Caco-2 (cell line): Measurements from ENCODE around the gene HTRA3. TPM values are rescaled to one million over a fixed set of nuclear protein-coding genes. Genes with fewer than 3 reads are reported as not detected.

Experiments
- BruUV-seq: library from RNA; stranded (reverse); fragments of 400-500 nt; replicated peaks from 2 replicates; lab custom pipeline; 2021; lab: Mats Ljungman, UMichigan
- CTCF ChIA-PET: fragments of 300-600 bp; sonication (Branson Sonifier 250); formaldehyde crosslinking; loops from one replicate; lab custom pipeline; 2022; ENCODE audit warnings: antibody characterized with exemption; lab: Charles Lee
- POLR2A ChIA-PET: fragments of 300-600 bp; sonication (Branson Sonifier 250); formaldehyde crosslinking; loops from one replicate; lab custom pipeline; 2022; ENCODE audit warnings: antibody characterized with exemption; lab: Charles Lee
- DNase-seq, 2 experiments: peaks; one replicate each; pipeline versions ENCODE4 v3.0.0 to v3.0.0-alpha.2; 2020 to 2022
- H3K27me3 ChIP-seq: replicated peaks from 2 replicates; pipeline ENCODE4 v1.6.0; 2011; ENCODE audit warnings: low read length; ENCODE audit not compliant: control insufficient read depth, insufficient read depth
- H3K36me3 ChIP-seq: 2 replicates; pipeline ENCODE4 v1.5.1; 2011; ENCODE audit warnings: low read length; ENCODE audit not compliant: control insufficient read depth, insufficient read depth
- H3K4me1 ChIP-seq: fragments of 250-450 bp; sonication (Bioruptor Pico); 2 replicates; pipeline ENCODE4 v1.5.1; 2020; ENCODE audit warnings: mild to moderate bottlenecking
- H3K4me3 ChIP-seq: 2 replicates; pipeline ENCODE4 v1.5.1; 2011; ENCODE audit warnings: low read depth, mild to moderate bottlenecking, control low read depth, low read length
- H3K9me3 ChIP-seq: fragments of 250-450 bp; sonication (Bioruptor Pico); 2 replicates; pipeline ENCODE4 v1.5.1; 2020; ENCODE audit warnings: mild to moderate bottlenecking, moderate library complexity
- H3K27ac Mint-ChIP-seq: one replicate; pipeline ENCODE4 v1.8.0; 2022; ENCODE audit warnings: mixed read lengths; ENCODE audit not compliant: unreplicated experiment
- H3K27me3 Mint-ChIP-seq: one replicate; pipeline ENCODE4 v1.8.0; 2022; ENCODE audit warnings: mixed read lengths; ENCODE audit not compliant: insufficient read depth, unreplicated experiment
- H3K36me3 Mint-ChIP-seq: one replicate; pipeline ENCODE4 v1.8.0; 2022; ENCODE audit warnings: mild to moderate bottlenecking, mixed read lengths; ENCODE audit not compliant: insufficient read depth, unreplicated experiment
- H3K4me1 Mint-ChIP-seq: one replicate; pipeline ENCODE4 v1.8.0; 2022; ENCODE audit warnings: low read depth, mixed read lengths; ENCODE audit not compliant: unreplicated experiment
- H3K4me3 Mint-ChIP-seq: one replicate; pipeline ENCODE4 v1.8.0; 2022; ENCODE audit warnings: mild to moderate bottlenecking, moderate library complexity, mixed read lengths; ENCODE audit not compliant: unreplicated experiment
- H3K9me3 Mint-ChIP-seq: one replicate; pipeline ENCODE4 v1.8.0; 2022; ENCODE audit warnings: mixed read lengths; ENCODE audit not compliant: unreplicated experiment
- intact Hi-C: fragments of 100-400 bp; cut with micrococcal nuclease; formaldehyde crosslinking; loops from one replicate; pipeline ENCODE4 v1.10.0; 2022; ENCODE audit not compliant: unreplicated experiment
- total RNA-seq: library from RNA; stranded (reverse); gene quantifications from 2 replicates; pipeline ENCODE4 v1.2.3, GENCODE V29; 2022
- TF ChIP-seq, protein P1 (sequence below), 2 experiments: fragments of 200-600 bp in 1 of 2; IDR thresholded peaks; 1 replicate in 1 of 2; 2 replicates in 1 of 2; pipeline versions ENCODE4 v1.5.1 to v1.8.0; 2011 to 2022; ENCODE audit warnings: antibody characterized with exemption in 1 of 2, control low read depth in 1 of 2, inconsistent platforms in 1 of 2, low read depth in 1 of 2, low read length in 1 of 2, mild to moderate bottlenecking in 1 of 2, moderate library complexity in 1 of 2; ENCODE audit not compliant: insufficient read depth in 1 of 2, severe bottlenecking in 1 of 2, unreplicated experiment in 1 of 2

Gene HTRA3
- total RNA-seq, 1 experiment from 2014 or later: 0.66 TPM

DNA sequence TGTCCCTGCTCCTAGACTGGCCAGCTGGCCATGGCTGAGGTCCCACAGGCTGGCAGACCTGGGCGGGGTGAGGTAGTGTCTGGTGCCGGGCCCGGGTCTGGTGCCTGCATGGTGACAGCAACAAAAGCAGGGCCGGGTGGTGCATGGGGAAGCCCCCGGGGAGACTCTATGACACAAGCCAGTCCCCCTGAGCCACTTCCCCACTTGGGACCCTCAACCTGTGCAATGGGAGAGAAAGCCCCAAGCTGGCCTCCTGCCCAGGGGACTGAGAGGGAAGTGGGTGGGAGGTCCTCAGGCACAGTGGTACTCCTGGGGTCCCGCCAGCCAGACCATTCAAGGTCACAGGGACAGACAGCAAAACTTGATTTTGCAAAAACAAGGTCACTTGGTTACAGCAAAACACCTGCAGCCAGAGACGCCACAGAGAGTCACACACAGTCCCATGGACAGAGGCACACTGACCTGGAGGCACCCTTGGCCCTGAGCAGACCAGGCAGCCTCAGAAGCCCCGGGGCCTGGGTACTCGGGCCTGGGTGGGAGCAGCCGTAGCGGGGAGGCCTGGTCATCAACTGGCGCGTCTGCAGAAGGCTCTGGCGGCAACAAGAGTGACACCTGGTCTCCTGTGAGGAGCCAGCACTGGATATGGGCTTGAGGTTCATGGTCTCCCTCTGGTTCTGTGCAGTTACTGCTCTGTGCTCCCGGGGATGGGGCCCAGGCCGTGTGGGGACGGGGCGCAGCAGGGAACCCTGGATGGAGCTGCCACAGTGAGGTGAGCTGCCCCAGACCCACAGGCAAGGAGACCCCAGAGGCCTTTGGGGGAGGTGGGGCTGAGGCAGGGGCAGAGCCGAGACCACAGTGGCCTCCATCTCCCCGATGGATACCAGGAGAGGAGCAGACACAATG, 60.6 kb downstream of the HTRA3 start:
- no peaks in the 10 kb centered on the region for H3K27me3 ChIP-seq
- CTCF ChIA-PET: no interaction called here
- H3K36me3 ChIP-seq: no peaks in the 10 kb centered on the region
- intact Hi-C loops: no loop called here
- BruUV-seq: no TSS peak
- TF ChIP-seq, protein P1, sequence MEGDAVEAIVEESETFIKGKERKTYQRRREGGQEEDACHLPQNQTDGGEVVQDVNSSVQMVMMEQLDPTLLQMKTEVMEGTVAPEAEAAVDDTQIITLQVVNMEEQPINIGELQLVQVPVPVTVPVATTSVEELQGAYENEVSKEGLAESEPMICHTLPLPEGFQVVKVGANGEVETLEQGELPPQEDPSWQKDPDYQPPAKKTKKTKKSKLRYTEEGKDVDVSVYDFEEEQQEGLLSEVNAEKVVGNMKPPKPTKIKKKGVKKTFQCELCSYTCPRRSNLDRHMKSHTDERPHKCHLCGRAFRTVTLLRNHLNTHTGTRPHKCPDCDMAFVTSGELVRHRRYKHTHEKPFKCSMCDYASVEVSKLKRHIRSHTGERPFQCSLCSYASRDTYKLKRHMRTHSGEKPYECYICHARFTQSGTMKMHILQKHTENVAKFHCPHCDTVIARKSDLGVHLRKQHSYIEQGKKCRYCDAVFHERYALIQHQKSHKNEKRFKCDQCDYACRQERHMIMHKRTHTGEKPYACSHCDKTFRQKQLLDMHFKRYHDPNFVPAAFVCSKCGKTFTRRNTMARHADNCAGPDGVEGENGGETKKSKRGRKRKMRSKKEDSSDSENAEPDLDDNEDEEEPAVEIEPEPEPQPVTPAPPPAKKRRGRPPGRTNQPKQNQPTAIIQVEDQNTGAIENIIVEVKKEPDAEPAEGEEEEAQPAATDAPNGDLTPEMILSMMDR (IDR thresholded peaks at IDR 0.05; ENCODE audit: insufficient read depth in 1 of 2, low read depth in 1 of 2, low read length in 1 of 2, severe bottlenecking in 1 of 2, unreplicated experiment in 1 of 2): no peak
- H3K27ac Mint-ChIP-seq: no peak overlapping the region
- DNase-seq: no peak
- H3K4me3 ChIP-seq: no peak overlapping the region
- H3K36me3 Mint-ChIP-seq: no peaks in the 10 kb centered on the region
- peaks cover 9% of the 10 kb centered on the region; the same call in 1 of the 2 replicates for H3K9me3 ChIP-seq
- H3K4me3 Mint-ChIP-seq: no peak overlapping the region
- H3K27me3 Mint-ChIP-seq: no peaks in the 10 kb centered on the region
- no peaks in the 10 kb centered on the region for H3K4me1 ChIP-seq
- H3K4me1 Mint-ChIP-seq: no peaks in the 10 kb centered on the region
- peaks cover 9% of the 10 kb centered on the region for H3K9me3 Mint-ChIP-seq
- POLR2A ChIA-PET: no interaction called here

DNA sequence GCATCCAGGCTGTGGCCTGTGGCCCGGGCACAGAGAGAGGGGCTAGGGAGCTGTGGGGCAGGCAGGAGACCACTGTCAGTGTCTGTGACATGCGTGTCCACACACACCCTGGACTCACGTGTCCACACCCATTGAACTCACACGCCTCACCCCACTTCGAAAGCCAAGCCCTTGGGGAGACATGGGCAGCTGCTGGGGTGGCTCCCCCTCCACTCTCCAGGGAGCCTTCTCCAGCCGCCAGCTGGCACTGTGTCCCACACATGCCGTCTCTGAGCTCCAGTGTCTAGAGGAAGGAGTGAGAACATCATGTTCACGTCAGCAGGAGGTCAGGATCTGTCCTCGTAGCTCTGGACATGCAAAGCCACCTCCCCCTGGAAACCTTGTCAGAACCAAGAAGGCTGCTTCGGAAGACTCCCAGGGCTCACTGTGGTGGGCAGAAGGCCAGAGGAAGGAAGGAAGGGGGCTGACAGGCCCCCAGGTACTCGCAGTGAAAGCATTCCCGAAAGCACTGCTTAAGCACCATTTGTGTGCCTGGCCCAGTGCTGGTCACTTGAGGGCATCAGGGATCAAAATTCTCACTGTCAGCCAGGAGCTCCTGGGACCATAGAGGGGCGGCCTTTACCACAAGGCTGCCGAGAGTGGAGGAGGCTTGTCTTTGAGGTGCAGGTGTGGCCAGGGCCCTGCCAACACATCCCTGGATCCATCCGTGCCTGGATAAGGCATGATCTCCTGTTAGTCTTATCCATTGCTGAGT, 61.4 kb downstream of the HTRA3 start:
- Mint-ChIP-seq H3K36me3 (no peaks in the 10 kb centered on the region), H3K4me1 (no peaks in the 10 kb centered on the region), H3K9me3 (peaks cover 18% of the 10 kb centered on the region), H3K27me3 (no peaks in the 10 kb centered on the region), H3K4me3 (no peak overlapping the region), H3K27ac (no peak overlapping the region)
- ChIA-PET POLR2A (no interaction called here), CTCF (no interaction called here)
- Histone ChIP-seq H3K36me3 (no peaks in the 10 kb centered on the region), H3K27me3 (no peaks in the 10 kb centered on the region), H3K4me3 (no peak overlapping the region), H3K9me3 (peaks cover 9% of the 10 kb centered on the region; the same call in 1 of the 2 replicates), H3K4me1 (no peaks in the 10 kb centered on the region)
- TF ChIP-seq, protein P1 (IDR thresholded peaks at IDR 0.05; ENCODE audit: insufficient read depth in 1 of 2, low read depth in 1 of 2, low read length in 1 of 2, severe bottlenecking in 1 of 2, unreplicated experiment in 1 of 2): no peak
- no TSS peak for BruUV-seq
- intact Hi-C loops: no loop called here
- DNase-seq: no peak

GRCh38 chr4:8331575-8331955, 62.0 kb downstream of the HTRA3 start:
- H3K27me3 Mint-ChIP-seq: no peaks in the 10 kb centered on the region
- Histone ChIP-seq H3K9me3 (peaks cover 5% of the 10 kb centered on the region; the same call in 1 of the 2 replicates), H3K27me3 (no peaks in the 10 kb centered on the region), H3K4me1 (no peaks in the 10 kb centered on the region), H3K36me3 (no peaks in the 10 kb centered on the region), H3K4me3 (no peak overlapping the region)
- TF ChIP-seq, protein P1 (IDR thresholded peaks at IDR 0.05; ENCODE audit: insufficient read depth in 1 of 2, low read depth in 1 of 2, low read length in 1 of 2, severe bottlenecking in 1 of 2, unreplicated experiment in 1 of 2): no peak
- no peak for DNase-seq
- no TSS peak for BruUV-seq
- no peaks in the 10 kb centered on the region for H3K4me1 Mint-ChIP-seq
- no peaks in the 10 kb centered on the region for H3K36me3 Mint-ChIP-seq
- intact Hi-C loops: no loop called here
- CTCF ChIA-PET: no interaction called here
- H3K27ac Mint-ChIP-seq: no peak overlapping the region
- H3K4me3 Mint-ChIP-seq: no peak overlapping the region
- H3K9me3 Mint-ChIP-seq: peaks cover 21% of the 10 kb centered on the region
- POLR2A ChIA-PET: no interaction called here
